Activated naive CD8-positive, alpha-beta T cell treated with anti-CD3 and anti-CD28 coated beads, Interleukin-2, amount 50 U/mL, for 16 hours (primary cell): ENCODE results near the gene FAM174B.

ENCODE experiments used
- DNase-seq: peaks from one replicate; pipeline ENCODE4 v3.0.0-alpha.2; 2020; ENCODE audit warnings: low read depth, low spot score

The FAM174B gene

GRCh38 chr15:92574161-92574560, 81.4 kb downstream of the FAM174B start:
- no peak for DNase-seq

- DNase-seq, result no peak
Measured at GRCh38 chr15:92571824-92572223, 83.8 kb downstream of the FAM174B start.

GRCh38 chr15:92570391-92570790, 85.2 kb downstream of the FAM174B start:
- no peak for DNase-seq

- no peak for DNase-seq
Measured at GRCh38 chr15:92569778-92570177, 85.8 kb downstream of the FAM174B start.
